ENCODE results near the gene ICE1.

- TF ChIP-seq POLR2AphosphoS5 (IDR thresholded peaks at IDR 0.05; ENCODE audit: borderline replicate concordance, low read depth, low read length) (no peak), FOXP2 (optimal IDR thresholded peaks at IDR 0.05; ENCODE audit: control extremely low read depth, extremely low read length, insufficient read depth) (no peak)
Measured at GRCh38 chr5:5377780-5378179, 44.7 kb upstream of the ICE1 start.

All from SK-N-MC (cell line).